Neuronal stem cell (in vitro differentiated cells): ENCODE results near the gene KCTD5.

Experiments
- DNase-seq: peaks from one replicate; pipeline ENCODE4 v3.0.0-alpha.2; 2013; ENCODE audit warnings: low spot score
- H2AFZ ChIP-seq: one replicate; pipeline ENCODE4 v1.6.1; 2013; ENCODE audit warnings: mild to moderate bottlenecking, low read length, inconsistent platforms
- H2AK5ac ChIP-seq: 2 replicates; pipeline ENCODE4 v1.6.1; 2013; ENCODE audit warnings: low read depth, mild to moderate bottlenecking, inconsistent platforms, low read length, moderate library complexity, mixed read lengths
- H2BK120ac ChIP-seq: 2 replicates; pipeline ENCODE4 v1.6.1; 2013; ENCODE audit warnings: low read depth, mild to moderate bottlenecking, inconsistent platforms, low read length, moderate library complexity, mixed read lengths
- H2BK12ac ChIP-seq: one replicate; pipeline ENCODE4 v1.6.1; 2013; ENCODE audit warnings: low read length, inconsistent platforms
- H2BK15ac ChIP-seq: 2 replicates; pipeline ENCODE4 v1.6.1; 2013; ENCODE audit warnings: mild to moderate bottlenecking, low read length, inconsistent platforms, mixed read lengths
- H2BK5ac ChIP-seq: one replicate; pipeline ENCODE4 v1.6.1; 2013; ENCODE audit warnings: inconsistent platforms, mild to moderate bottlenecking, low read length, moderate library complexity
- H3K14ac ChIP-seq: one replicate; pipeline ENCODE4 v1.6.1; 2013; ENCODE audit warnings: low read length, inconsistent platforms
- H3K18ac ChIP-seq: 2 replicates; pipeline ENCODE4 v1.6.1; 2013; ENCODE audit warnings: low read length, inconsistent platforms
- H3K23ac ChIP-seq: 2 replicates; pipeline ENCODE4 v1.6.1; 2013; ENCODE audit warnings: low read depth, mild to moderate bottlenecking, mixed read lengths, low read length, inconsistent platforms; ENCODE audit not compliant: poor library complexity
- H3K27ac ChIP-seq: replicated peaks from 3 replicates; pipeline ENCODE4 v1.5.1; 2013; ENCODE audit warnings: low read length, inconsistent platforms
- H3K27me3 ChIP-seq, 3 experiments: 2 replicates each; pipeline ENCODE4 v1.6.1; 2013; ENCODE audit warnings: low read length in 3 of 3, mild to moderate bottlenecking in 2 of 3, inconsistent platforms in 1 of 3, low read depth in 1 of 3, mixed read lengths in 1 of 3, moderate library complexity in 1 of 3; ENCODE audit not compliant: control insufficient read depth in 3 of 3, insufficient read depth in 3 of 3
- H3K36me3 ChIP-seq, 2 donors: replicated peaks in 1 of 2; 2 replicates each; pipeline ENCODE4 v1.6.1; 2013; ENCODE audit warnings: low read length in 2 of 2; ENCODE audit not compliant: control insufficient read depth in 2 of 2, insufficient read depth in 2 of 2
- H3K4ac ChIP-seq: 2 replicates; pipeline ENCODE4 v1.6.1; 2013; ENCODE audit warnings: inconsistent platforms, mild to moderate bottlenecking, low read length, moderate library complexity
- H3K4me1 ChIP-seq, 2 donors: 1 replicate in 1 of 2; 2 replicates in 1 of 2; pipeline ENCODE4 v1.6.1; 2013; ENCODE audit warnings: low read length in 2 of 2, low read depth in 1 of 2; ENCODE audit not compliant: control insufficient read depth in 2 of 2, insufficient read depth in 1 of 2
- H3K4me2 ChIP-seq: one replicate; pipeline ENCODE4 v1.6.1; 2013; ENCODE audit warnings: mild to moderate bottlenecking, low read length, inconsistent platforms; ENCODE audit not compliant: insufficient read depth, poor library complexity, severe bottlenecking
- H3K4me3 ChIP-seq, 2 donors: 2 replicates each; pipeline ENCODE4 v1.5.1; 2013; ENCODE audit warnings: low read length in 2 of 2, mild to moderate bottlenecking in 2 of 2, inconsistent platforms in 1 of 2, moderate library complexity in 1 of 2
- H3K79me1 ChIP-seq: one replicate; pipeline ENCODE4 v1.6.1; 2013; ENCODE audit warnings: low read depth, mild to moderate bottlenecking, inconsistent platforms, low read length, moderate library complexity
- H3K9ac ChIP-seq: one replicate; pipeline ENCODE4 v1.6.1; 2013; ENCODE audit warnings: mild to moderate bottlenecking, low read depth, low read length, inconsistent platforms; ENCODE audit not compliant: poor library complexity
- H3K9me3 ChIP-seq, 2 donors: replicated peaks in 1 of 2; 2 replicates each; pipeline versions ENCODE3 to v1.6.1; 2013; ENCODE audit warnings: low read length in 2 of 2, mild to moderate bottlenecking in 2 of 2, inconsistent platforms in 1 of 2, low read depth in 1 of 2, mixed read lengths in 1 of 2, moderate library complexity in 1 of 2; ENCODE audit not compliant: control insufficient read depth in 2 of 2, insufficient read depth in 1 of 2
- H4K8ac ChIP-seq: one replicate; pipeline ENCODE4 v1.6.1; 2013; ENCODE audit warnings: low read depth, mild to moderate bottlenecking, inconsistent platforms, low read length, moderate library complexity
- H4K91ac ChIP-seq: one replicate; pipeline ENCODE4 v1.6.1; 2013; ENCODE audit warnings: low read length, low read depth, mild to moderate bottlenecking, inconsistent platforms; ENCODE audit not compliant: poor library complexity
- WGBS, 2 donors: extraction: QIAGEN DNeasy Blood & Tissue Kit; methylation state at CpG; one replicate each; pipeline ENCODE4 v1.1.7; 2013; ENCODE audit warnings: missing lambda C conversion rate in 2 of 2, mixed read lengths in 1 of 2; ENCODE audit not compliant: insufficient read length in 2 of 2, insufficient replicate concordance in 1 of 2; ENCODE audit errors: extremely low coverage in 2 of 2; 5-methylcytosine and 5-hydroxymethylcytosine counted together

Gene KCTD5

GRCh38 chr16:2702438-2702825 lies 20.1 kb downstream of the KCTD5 start:
- peaks cover 25 to 76% of the 10 kb centered on the region in 2 donors for H3K36me3 ChIP-seq
- H3K14ac ChIP-seq = no peak overlapping the region
- H3K79me1 ChIP-seq = peaks cover 17% of the 10 kb centered on the region
- H3K4me2 ChIP-seq = no peak overlapping the region
- H3K9ac ChIP-seq = no peak overlapping the region
- no peaks in the 10 kb centered on the region for H3K9me3 ChIP-seq
- no peak overlapping the region for H4K91ac ChIP-seq
- H2BK12ac ChIP-seq = no peak overlapping the region
- no peak overlapping the region for H4K8ac ChIP-seq
- no peak overlapping the region for H3K18ac ChIP-seq
- no peak overlapping the region for H3K4ac ChIP-seq
- H3K4me1 ChIP-seq = peaks cover 0 to 2% of the 10 kb centered on the region in 2 donors
- no peak overlapping the region for H3K4me3 ChIP-seq
- H2BK15ac ChIP-seq = no peak overlapping the region
- no peak overlapping the region for H3K27ac ChIP-seq
- no peak overlapping the region for H2BK120ac ChIP-seq
- no peak overlapping the region for H2BK5ac ChIP-seq
- no peak overlapping the region for H2AK5ac ChIP-seq
- H3K23ac ChIP-seq = no peak overlapping the region
- DNase-seq = no peak
- H2AFZ ChIP-seq = no peak overlapping the region
- no peaks in the 10 kb centered on the region for H3K27me3 ChIP-seq
- no CpG with 5 or more reads among the region's 13 CpGs for WGBS, 2 donors

GRCh38 chr16:2702871-2703745 lies 20.8 kb downstream of the KCTD5 start:
- no peak overlapping the region for H3K27ac ChIP-seq
- no peak overlapping the region for H2BK15ac ChIP-seq
- no peak overlapping the region for H2BK120ac ChIP-seq
- H3K9ac ChIP-seq = no peak overlapping the region
- H2BK12ac ChIP-seq = no peak overlapping the region
- no peaks in the 10 kb centered on the region for H3K27me3 ChIP-seq
- DNase-seq = no peak
- H3K9me3 ChIP-seq = no peaks in the 10 kb centered on the region
- H3K79me1 ChIP-seq = peaks cover 17% of the 10 kb centered on the region
- WGBS, 2 donors = no CpG with 5 or more reads among the region's 28 CpGs
- no peak overlapping the region for H3K18ac ChIP-seq
- no peak overlapping the region for H3K14ac ChIP-seq
- no peak overlapping the region for H3K4me3 ChIP-seq
- no peak overlapping the region for H3K23ac ChIP-seq
- no peak overlapping the region for H2AK5ac ChIP-seq
- H3K4ac ChIP-seq = no peak overlapping the region
- H3K4me2 ChIP-seq = no peak overlapping the region
- no peak overlapping the region for H4K8ac ChIP-seq
- no peak overlapping the region for H2AFZ ChIP-seq
- H3K36me3 ChIP-seq = peaks cover 28 to 76% of the 10 kb centered on the region in 2 donors
- no peak overlapping the region for H2BK5ac ChIP-seq
- H4K91ac ChIP-seq = no peak overlapping the region
- H3K4me1 ChIP-seq = peaks cover 0 to 2% of the 10 kb centered on the region in 2 donors

- no peak overlapping the region for H3K9ac ChIP-seq
- no peak overlapping the region for H3K4ac ChIP-seq
- H3K36me3 ChIP-seq = peaks cover 29 to 71% of the 10 kb centered on the region in 2 donors
- no peak overlapping the region for H2BK15ac ChIP-seq
- no peak overlapping the region for H4K91ac ChIP-seq
- H4K8ac ChIP-seq = no peak overlapping the region
- H2BK5ac ChIP-seq = no peak overlapping the region
- WGBS, 2 donors = no CpG with 5 or more reads among the region's 33 CpGs
- H3K4me2 ChIP-seq = no peak overlapping the region
- H3K79me1 ChIP-seq = peaks cover 12% of the 10 kb centered on the region
- DNase-seq = no peak
- H3K14ac ChIP-seq = peak overlapping the region; percentile 56
- H3K27me3 ChIP-seq = no peaks in the 10 kb centered on the region
- H3K9me3 ChIP-seq = no peaks in the 10 kb centered on the region
- no peak overlapping the region for H2BK120ac ChIP-seq
- H2BK12ac ChIP-seq = no peak overlapping the region
- no peak overlapping the region for H3K23ac ChIP-seq
- H2AFZ ChIP-seq = no peak overlapping the region
- H3K4me3 ChIP-seq = no peak overlapping the region
- no peak overlapping the region for H3K18ac ChIP-seq
- H3K27ac ChIP-seq = no peak overlapping the region
- H3K4me1 ChIP-seq = no peaks in the 10 kb centered on the region
- no peak overlapping the region for H2AK5ac ChIP-seq
These were observed 22.1 kb downstream of the KCTD5 start for GRCh38 chr16:2704166-2704982.

- Histone ChIP-seq H2BK12ac (no peak overlapping the region), H3K14ac (no peak overlapping the region), H2BK15ac (no peak overlapping the region), H3K27ac (no peak overlapping the region), H3K18ac (no peak overlapping the region), H3K4ac (no peak overlapping the region), H2AFZ (no peak overlapping the region), H3K4me2 (no peak overlapping the region), H4K91ac (no peak overlapping the region), H2BK5ac (no peak overlapping the region), H4K8ac (no peak overlapping the region), H3K9me3 (no peaks in the 10 kb centered on the region), H3K23ac (no peak overlapping the region), H3K4me1 (no peaks in the 10 kb centered on the region), H2AK5ac (no peak overlapping the region), H3K36me3 (peaks cover 25 to 65% of the 10 kb centered on the region in 2 donors), H3K9ac (no peak overlapping the region), H3K4me3 (no peak overlapping the region), H2BK120ac (no peak overlapping the region), H3K27me3 (no peaks in the 10 kb centered on the region), H3K79me1 (peaks cover 10% of the 10 kb centered on the region)
- DNase-seq = no peak
- no CpG with 5 or more reads among the region's 14 CpGs for WGBS, 2 donors
These were observed 22.6 kb downstream of the KCTD5 start for GRCh38 chr16:2704983-2705275.
